Measurements from ENCODE around the gene ATP6V0D1.

- TF ChIP-seq CTCF (IDR thresholded peaks at IDR 0.05): no peak
- TF ChIP-seq POLR2A (IDR thresholded peaks at IDR 0.05; ENCODE audit: low read depth): no peak
- TF ChIP-seq POLR2AphosphoS5 (IDR thresholded peaks at IDR 0.05): peak in 1 of 2 donors; percentile 15
These were observed 8.6 kb upstream of the ATP6V0D1 start for GRCh38 chr16:67489401-67490083.
